ENCODE results near the gene EXOC6.

DNA sequence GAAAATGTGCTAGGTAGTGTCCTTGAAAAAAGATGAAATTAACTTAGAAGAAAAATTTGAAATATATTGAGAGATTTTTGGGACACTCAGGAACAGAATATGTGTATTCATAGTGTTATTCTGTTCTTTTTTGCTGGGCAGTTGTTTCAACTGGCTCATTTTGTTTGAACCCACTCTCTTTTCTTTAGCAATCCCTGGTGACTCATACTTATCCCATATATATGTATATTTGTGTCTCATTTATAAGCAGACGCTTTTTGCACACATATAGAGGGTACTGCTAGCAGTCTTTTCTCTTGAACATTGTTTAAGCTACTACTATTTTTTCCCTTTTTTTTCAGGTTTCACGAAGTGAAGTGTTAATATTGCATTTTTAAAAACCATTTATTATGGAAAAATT, 1.9 kb downstream of the EXOC6 start:
- TF ChIP-seq, protein P1, sequence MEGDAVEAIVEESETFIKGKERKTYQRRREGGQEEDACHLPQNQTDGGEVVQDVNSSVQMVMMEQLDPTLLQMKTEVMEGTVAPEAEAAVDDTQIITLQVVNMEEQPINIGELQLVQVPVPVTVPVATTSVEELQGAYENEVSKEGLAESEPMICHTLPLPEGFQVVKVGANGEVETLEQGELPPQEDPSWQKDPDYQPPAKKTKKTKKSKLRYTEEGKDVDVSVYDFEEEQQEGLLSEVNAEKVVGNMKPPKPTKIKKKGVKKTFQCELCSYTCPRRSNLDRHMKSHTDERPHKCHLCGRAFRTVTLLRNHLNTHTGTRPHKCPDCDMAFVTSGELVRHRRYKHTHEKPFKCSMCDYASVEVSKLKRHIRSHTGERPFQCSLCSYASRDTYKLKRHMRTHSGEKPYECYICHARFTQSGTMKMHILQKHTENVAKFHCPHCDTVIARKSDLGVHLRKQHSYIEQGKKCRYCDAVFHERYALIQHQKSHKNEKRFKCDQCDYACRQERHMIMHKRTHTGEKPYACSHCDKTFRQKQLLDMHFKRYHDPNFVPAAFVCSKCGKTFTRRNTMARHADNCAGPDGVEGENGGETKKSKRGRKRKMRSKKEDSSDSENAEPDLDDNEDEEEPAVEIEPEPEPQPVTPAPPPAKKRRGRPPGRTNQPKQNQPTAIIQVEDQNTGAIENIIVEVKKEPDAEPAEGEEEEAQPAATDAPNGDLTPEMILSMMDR (IDR thresholded peaks at IDR 0.05) = no peak
- TF ChIP-seq POLR2A (IDR thresholded peaks at IDR 0.05) = no peak

Measured in heart left ventricle (tissue), 13 donors.